ENCODE results near the gene NHLRC4. TPM values are rescaled to one million over a fixed set of nuclear protein-coding genes. Genes with fewer than 3 reads are reported as not detected.

The NHLRC4 gene
- total and polyA plus RNA-seq, 4 donors: 2.3 to 8.6 (median 5.7) TPM

GRCh38 chr16:540645-541340, 26.0 kb upstream of the NHLRC4 start:
- no peak overlapping the region for H3K4me3 ChIP-seq
- no peaks in the 10 kb centered on the region for H3K4me1 ChIP-seq (ENCODE audit: control insufficient read depth in 5 of 5, insufficient read depth in 5 of 5, low read length in 5 of 5)
- no peaks in the 10 kb centered on the region for H3K9me3 ChIP-seq (ENCODE audit: control insufficient read depth in 4 of 4, insufficient read depth in 3 of 4, low read length in 3 of 4)
- no peak for ATAC-seq (ENCODE audit: insufficient read depth, low FRiP score)
- no peak overlapping the region for H3K9ac ChIP-seq (ENCODE audit: insufficient read depth in 1 of 2, low read length in 2 of 2)
- no peaks in the 10 kb centered on the region for H3K27me3 ChIP-seq (ENCODE audit: control insufficient read depth in 3 of 3, insufficient read depth in 3 of 3, low read length in 2 of 3)
- H3K27ac ChIP-seq (ENCODE audit: low read depth in 1 of 2, low read length in 1 of 2): no peak overlapping the region
- no peak for DNase-seq
- TF ChIP-seq, protein P1, sequence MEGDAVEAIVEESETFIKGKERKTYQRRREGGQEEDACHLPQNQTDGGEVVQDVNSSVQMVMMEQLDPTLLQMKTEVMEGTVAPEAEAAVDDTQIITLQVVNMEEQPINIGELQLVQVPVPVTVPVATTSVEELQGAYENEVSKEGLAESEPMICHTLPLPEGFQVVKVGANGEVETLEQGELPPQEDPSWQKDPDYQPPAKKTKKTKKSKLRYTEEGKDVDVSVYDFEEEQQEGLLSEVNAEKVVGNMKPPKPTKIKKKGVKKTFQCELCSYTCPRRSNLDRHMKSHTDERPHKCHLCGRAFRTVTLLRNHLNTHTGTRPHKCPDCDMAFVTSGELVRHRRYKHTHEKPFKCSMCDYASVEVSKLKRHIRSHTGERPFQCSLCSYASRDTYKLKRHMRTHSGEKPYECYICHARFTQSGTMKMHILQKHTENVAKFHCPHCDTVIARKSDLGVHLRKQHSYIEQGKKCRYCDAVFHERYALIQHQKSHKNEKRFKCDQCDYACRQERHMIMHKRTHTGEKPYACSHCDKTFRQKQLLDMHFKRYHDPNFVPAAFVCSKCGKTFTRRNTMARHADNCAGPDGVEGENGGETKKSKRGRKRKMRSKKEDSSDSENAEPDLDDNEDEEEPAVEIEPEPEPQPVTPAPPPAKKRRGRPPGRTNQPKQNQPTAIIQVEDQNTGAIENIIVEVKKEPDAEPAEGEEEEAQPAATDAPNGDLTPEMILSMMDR (IDR thresholded peaks at IDR 0.05; ENCODE audit: control extremely low read depth, extremely low read depth): no peak
- peaks cover 0 to 38% (median 3%) of the 10 kb centered on the region in 4 donors for H3K36me3 ChIP-seq (ENCODE audit: control insufficient read depth in 4 of 4, insufficient read depth in 4 of 4, low read length in 4 of 4)
- 93 to 94% methylated on average over 29 of the region's 29 CpGs for WGBS, 2 donors

DNA sequence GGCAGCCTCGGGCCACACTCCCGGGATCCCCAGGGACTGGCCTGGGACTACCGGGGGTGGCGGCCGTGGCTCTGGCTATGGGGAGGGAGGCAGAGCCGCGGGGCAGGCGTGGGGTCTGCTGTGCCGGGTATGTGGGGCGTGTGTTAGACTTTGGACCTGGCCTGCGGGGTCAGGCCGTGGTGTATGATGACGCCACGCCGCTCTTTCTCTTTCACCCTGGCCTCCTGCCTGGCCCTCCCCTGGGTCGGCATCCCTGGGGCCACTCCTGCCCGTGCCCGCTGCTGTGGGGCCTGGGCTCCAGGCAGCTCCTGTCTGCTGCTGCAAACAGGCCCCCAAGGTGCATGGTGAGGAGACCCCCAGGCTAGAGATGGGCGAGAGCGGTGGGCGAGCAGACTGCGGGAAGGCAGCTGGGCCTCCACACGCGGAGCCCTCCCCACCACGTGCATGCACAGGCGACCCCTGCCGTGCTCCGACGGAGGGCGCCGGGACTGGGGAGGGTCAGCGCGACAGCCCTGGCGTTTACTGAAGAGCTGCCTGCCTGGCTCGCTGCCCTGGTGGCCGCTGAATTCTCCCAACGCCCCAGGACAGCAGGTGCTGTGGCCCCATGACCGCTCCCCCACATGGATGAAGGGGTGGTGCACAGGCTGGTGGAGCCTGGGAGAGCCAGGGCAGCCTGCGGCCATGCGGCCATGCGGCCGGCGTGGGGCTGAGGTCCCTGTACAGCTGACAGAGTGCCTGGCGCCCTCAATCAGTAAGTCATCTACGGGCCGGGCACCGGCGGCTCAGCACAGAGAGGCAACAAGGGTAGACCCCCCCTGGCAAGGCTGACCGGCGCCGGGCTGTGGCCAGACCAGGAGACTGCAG, 23.3 kb upstream of the NHLRC4 start:
- 94 to 95% methylated on average over 51 of the region's 51 CpGs for WGBS, 2 donors
- Histone ChIP-seq H3K27ac (ENCODE audit: low read depth in 1 of 2, low read length in 1 of 2) (no peak overlapping the region), H3K4me1 (ENCODE audit: control insufficient read depth in 5 of 5, insufficient read depth in 5 of 5, low read length in 5 of 5) (no peaks in the 10 kb centered on the region), H3K9ac (ENCODE audit: insufficient read depth in 1 of 2, low read length in 2 of 2) (no peak overlapping the region), H3K9me3 (ENCODE audit: control insufficient read depth in 4 of 4, insufficient read depth in 3 of 4, low read length in 3 of 4) (no peaks in the 10 kb centered on the region), H3K4me3 (no peak overlapping the region), H3K27me3 (ENCODE audit: control insufficient read depth in 3 of 3, insufficient read depth in 3 of 3, low read length in 2 of 3) (no peaks in the 10 kb centered on the region), H3K36me3 (ENCODE audit: control insufficient read depth in 4 of 4, insufficient read depth in 4 of 4, low read length in 4 of 4) (peaks cover 0 to 38% (median 6%) of the 10 kb centered on the region in 4 donors)
- TF ChIP-seq, protein P1 (IDR thresholded peaks at IDR 0.05; ENCODE audit: control extremely low read depth, extremely low read depth): no peak
- ATAC-seq (ENCODE audit: insufficient read depth, low FRiP score): no peak
- DNase-seq: no peak

DNA sequence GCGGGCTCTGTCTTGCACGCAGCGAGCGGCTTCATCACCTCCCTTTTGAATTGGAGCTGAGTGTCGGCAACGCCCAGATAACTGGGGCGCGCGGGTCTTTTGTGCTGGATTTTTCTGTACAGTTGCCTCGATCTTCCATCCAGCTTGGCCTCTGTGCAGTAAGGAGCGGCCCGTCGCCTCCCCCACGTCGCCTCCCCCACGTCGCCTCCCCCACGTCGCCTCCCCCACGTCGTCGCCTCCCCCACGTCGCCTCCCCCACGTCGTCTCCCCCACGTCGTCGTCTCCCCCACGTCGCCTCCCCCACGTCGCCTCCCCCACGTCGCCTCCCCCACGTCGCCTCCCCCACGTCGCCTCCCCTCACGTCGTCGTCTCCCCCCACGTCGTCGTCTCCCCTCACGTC, 22.3 kb upstream of the NHLRC4 start:
- WGBS, 2 donors: 93 to 95% methylated on average over 36 to 46 of the region's 46 CpGs
- no peak for DNase-seq

More for the DNA sequence above, 22.3 kb upstream of the NHLRC4 start:
- H3K4me1 ChIP-seq (ENCODE audit: control insufficient read depth in 5 of 5, insufficient read depth in 5 of 5, low read length in 5 of 5): no peaks in the 10 kb centered on the region
- no peak overlapping the region for H3K4me3 ChIP-seq
- TF ChIP-seq, protein P1 (IDR thresholded peaks at IDR 0.05; ENCODE audit: control extremely low read depth, extremely low read depth): no peak
- H3K9ac ChIP-seq (ENCODE audit: insufficient read depth in 1 of 2, low read length in 2 of 2): no peak overlapping the region
- peaks cover 0 to 43% (median 6%) of the 10 kb centered on the region in 4 donors for H3K36me3 ChIP-seq (ENCODE audit: control insufficient read depth in 4 of 4, insufficient read depth in 4 of 4, low read length in 4 of 4)
- no peaks in the 10 kb centered on the region for H3K27me3 ChIP-seq (ENCODE audit: control insufficient read depth in 3 of 3, insufficient read depth in 3 of 3, low read length in 2 of 3)
- no peak for ATAC-seq (ENCODE audit: insufficient read depth, low FRiP score)
- no peaks in the 10 kb centered on the region for H3K9me3 ChIP-seq (ENCODE audit: control insufficient read depth in 4 of 4, insufficient read depth in 3 of 4, low read length in 3 of 4)
- no peak overlapping the region for H3K27ac ChIP-seq (ENCODE audit: low read depth in 1 of 2, low read length in 1 of 2)

All from lung (tissue), 12 donors.